IPS-15b (cell line): Measurements from ENCODE around the gene IFT52.

ENCODE experiments used
- H3K27me3 ChIP-seq: one replicate; pipeline ENCODE4 v1.6.1; 2013; ENCODE audit warnings: low read length; ENCODE audit not compliant: control insufficient read depth, insufficient read depth
- H3K36me3 ChIP-seq: one replicate; pipeline ENCODE4 v1.6.1; 2013; ENCODE audit warnings: low read length; ENCODE audit not compliant: control insufficient read depth, insufficient read depth
- H3K4me1 ChIP-seq: one replicate; pipeline ENCODE4 v1.6.1; 2013; ENCODE audit warnings: mild to moderate bottlenecking, low read length; ENCODE audit not compliant: control insufficient read depth, insufficient read depth
- H3K4me3 ChIP-seq: one replicate; pipeline ENCODE4 v1.5.1; 2013; ENCODE audit warnings: low read depth, low read length
- H3K9ac ChIP-seq: one replicate; pipeline ENCODE4 v1.6.1; 2013; ENCODE audit warnings: low read depth, mild to moderate bottlenecking, low read length
- H3K9me3 ChIP-seq: one replicate; pipeline ENCODE4 v1.6.1; 2013; ENCODE audit warnings: mild to moderate bottlenecking, low read length; ENCODE audit not compliant: control insufficient read depth, insufficient read depth

The IFT52 gene

DNA sequence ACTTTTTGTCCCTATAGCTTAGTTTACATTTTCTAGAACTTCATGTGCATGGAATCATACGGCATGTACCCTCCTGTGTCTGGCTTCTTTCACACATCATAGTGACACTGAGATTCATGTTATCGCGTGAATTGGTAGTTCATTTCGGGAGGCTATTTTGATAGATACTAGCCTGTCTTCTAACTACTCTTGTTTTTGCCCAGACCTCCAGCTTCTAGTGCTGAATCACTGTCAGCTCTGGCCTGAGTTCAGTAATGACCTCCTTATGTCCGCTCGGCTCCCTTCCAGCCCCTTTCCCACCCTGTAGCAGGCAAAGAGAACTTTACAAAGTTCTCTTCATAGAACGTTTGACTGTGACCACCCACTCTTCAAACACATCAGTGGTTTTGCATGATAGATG is 90.2 kb downstream of the IFT52 start:
- no peak overlapping the region for H3K4me3 ChIP-seq
- no peaks in the 10 kb centered on the region for H3K27me3 ChIP-seq
- no peak overlapping the region for H3K9ac ChIP-seq
- peaks cover 28% of the 10 kb centered on the region for H3K36me3 ChIP-seq
- no peaks in the 10 kb centered on the region for H3K4me1 ChIP-seq
- no peaks in the 10 kb centered on the region for H3K9me3 ChIP-seq

- Histone ChIP-seq H3K9ac (no peak overlapping the region), H3K36me3 (peaks cover 30% of the 10 kb centered on the region), H3K9me3 (no peaks in the 10 kb centered on the region), H3K4me1 (no peaks in the 10 kb centered on the region), H3K4me3 (no peak overlapping the region), H3K27me3 (no peaks in the 10 kb centered on the region)
Measured at GRCh38 chr20:43681468-43681942, 90.8 kb downstream of the IFT52 start.

DNA sequence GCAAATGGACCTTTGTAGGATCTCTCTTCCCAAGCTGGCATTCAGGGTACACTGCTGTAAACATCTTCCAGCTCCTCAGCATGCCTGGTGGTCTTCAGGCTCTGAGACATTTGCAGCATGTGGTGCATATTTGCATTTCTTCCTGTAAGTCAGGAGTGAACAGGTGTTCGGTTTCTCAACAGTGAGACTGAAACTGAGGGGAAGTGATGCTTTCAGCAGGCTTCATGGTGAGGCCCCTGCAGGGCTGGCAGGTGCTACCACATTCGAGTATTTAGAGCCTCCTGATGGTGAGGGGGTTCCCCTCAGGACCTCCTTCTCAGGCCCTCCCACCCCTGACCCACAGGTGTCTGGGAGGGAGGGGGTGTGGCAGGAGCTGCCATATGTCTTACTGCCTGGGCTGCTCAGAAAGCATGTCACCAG is 91.3 kb downstream of the IFT52 start:
- no peaks in the 10 kb centered on the region for H3K27me3 ChIP-seq
- H3K9me3 ChIP-seq, result no peaks in the 10 kb centered on the region
- no peak overlapping the region for H3K9ac ChIP-seq
- peaks cover 35% of the 10 kb centered on the region for H3K36me3 ChIP-seq
- H3K4me1 ChIP-seq, result no peaks in the 10 kb centered on the region
- no peak overlapping the region for H3K4me3 ChIP-seq

- Histone ChIP-seq H3K4me1 (no peaks in the 10 kb centered on the region), H3K36me3 (peaks cover 33% of the 10 kb centered on the region), H3K27me3 (no peaks in the 10 kb centered on the region), H3K9ac (no peak overlapping the region), H3K9me3 (no peaks in the 10 kb centered on the region), H3K4me3 (no peak overlapping the region)
Measured at GRCh38 chr20:43682446-43682845, 91.7 kb downstream of the IFT52 start.

GRCh38 chr20:43686820-43687219 is 96.1 kb downstream of the IFT52 start:
- peaks cover 37% of the 10 kb centered on the region for H3K36me3 ChIP-seq
- H3K27me3 ChIP-seq, result no peaks in the 10 kb centered on the region
- no peaks in the 10 kb centered on the region for H3K9me3 ChIP-seq
- H3K9ac ChIP-seq, result no peak overlapping the region
- no peak overlapping the region for H3K4me3 ChIP-seq
- no peaks in the 10 kb centered on the region for H3K4me1 ChIP-seq

- Histone ChIP-seq H3K9ac (no peak overlapping the region), H3K4me1 (no peaks in the 10 kb centered on the region), H3K9me3 (no peaks in the 10 kb centered on the region), H3K4me3 (no peak overlapping the region), H3K27me3 (no peaks in the 10 kb centered on the region), H3K36me3 (peaks cover 23% of the 10 kb centered on the region)
Measured at GRCh38 chr20:43689165-43689564, 98.4 kb downstream of the IFT52 start.

GRCh38 chr20:43690943-43691598 is 100.3 kb downstream of the IFT52 start:
- Histone ChIP-seq H3K4me3 (no peak overlapping the region), H3K36me3 (peaks cover 25% of the 10 kb centered on the region)

DNA sequence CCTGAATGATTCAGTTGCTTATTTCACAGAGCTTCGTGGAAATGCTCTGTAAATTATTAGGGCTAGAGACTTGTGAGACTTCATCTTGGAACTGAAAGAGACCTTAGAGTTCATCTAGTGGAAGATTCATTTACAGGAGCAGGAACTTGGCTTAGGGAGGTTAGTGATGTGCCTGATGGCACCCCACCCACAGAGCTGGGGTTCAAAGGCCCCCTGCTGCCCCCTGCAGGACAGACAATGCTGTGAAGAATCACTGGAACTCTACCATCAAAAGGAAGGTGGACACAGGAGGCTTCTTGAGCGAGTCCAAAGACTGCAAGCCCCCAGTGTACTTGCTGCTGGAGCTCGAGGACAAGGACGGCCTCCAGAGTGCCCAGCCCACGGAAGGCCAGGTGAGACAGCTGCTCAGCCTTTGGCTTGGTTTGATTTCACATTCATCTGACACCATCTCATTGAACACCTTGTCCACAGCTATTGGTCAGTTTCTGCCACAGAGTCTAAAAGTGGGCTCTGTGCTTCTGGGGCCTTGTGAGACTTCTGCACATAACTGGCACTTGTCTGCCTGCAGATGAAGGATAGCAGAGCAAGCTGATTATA is 101.3 kb downstream of the IFT52 start:
- no peaks in the 10 kb centered on the region for H3K27me3 ChIP-seq
- no peaks in the 10 kb centered on the region for H3K4me1 ChIP-seq
- no peaks in the 10 kb centered on the region for H3K9me3 ChIP-seq
- peaks cover 15% of the 10 kb centered on the region for H3K36me3 ChIP-seq
- H3K9ac ChIP-seq, result no peak overlapping the region
- no peak overlapping the region for H3K4me3 ChIP-seq

More at GRCh38 chr20:43690943-43691598, 100.3 kb downstream of the IFT52 start:
- no peaks in the 10 kb centered on the region for H3K4me1 ChIP-seq
- H3K9ac ChIP-seq, result no peak overlapping the region
- no peaks in the 10 kb centered on the region for H3K9me3 ChIP-seq
- no peaks in the 10 kb centered on the region for H3K27me3 ChIP-seq

DNA sequence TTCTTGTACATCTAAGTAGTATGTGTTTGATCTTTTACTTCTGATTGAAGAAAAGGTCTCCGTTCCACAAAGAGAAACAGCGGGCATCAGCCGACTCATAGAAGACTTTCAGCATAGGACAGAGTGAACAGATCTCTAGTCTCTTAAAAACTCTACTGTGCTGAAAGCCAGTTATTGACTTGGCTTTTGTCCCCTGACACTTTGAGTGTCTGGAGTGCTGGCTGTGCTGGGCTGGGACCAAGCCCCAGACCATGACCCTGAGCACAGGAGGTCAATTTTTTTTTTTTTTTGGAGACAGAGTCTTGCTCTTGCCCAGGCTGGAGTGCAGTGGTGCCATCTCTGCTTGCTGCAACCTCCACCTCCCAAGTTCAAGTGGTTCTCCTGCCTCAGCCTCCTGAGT is 104.0 kb downstream of the IFT52 start:
- no peaks in the 10 kb centered on the region for H3K4me1 ChIP-seq
- H3K9me3 ChIP-seq, result no peaks in the 10 kb centered on the region
- H3K27me3 ChIP-seq, result no peaks in the 10 kb centered on the region
- peaks cover 15% of the 10 kb centered on the region for H3K36me3 ChIP-seq
- no peak overlapping the region for H3K9ac ChIP-seq
- no peak overlapping the region for H3K4me3 ChIP-seq

DNA sequence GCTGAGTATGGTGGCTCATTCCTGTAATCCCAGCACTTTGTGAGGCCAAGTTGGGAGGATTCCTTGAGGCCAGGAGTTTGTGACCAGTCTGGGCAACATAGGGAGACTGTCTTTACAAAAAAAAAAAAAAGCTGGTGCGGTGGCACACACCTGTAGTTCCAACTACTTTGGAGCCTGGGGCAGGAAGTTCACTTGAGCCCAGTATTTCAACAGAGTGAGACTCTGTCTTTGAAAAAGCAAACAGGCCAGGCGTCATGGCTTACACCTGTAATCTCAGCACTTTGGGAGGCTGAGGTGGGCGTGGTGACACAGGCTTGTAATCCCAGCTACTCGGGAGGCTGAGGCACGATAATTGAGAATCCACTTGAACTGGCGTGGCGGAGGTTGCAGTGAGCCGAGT is 104.8 kb downstream of the IFT52 start:
- Histone ChIP-seq H3K4me3 (no peak overlapping the region), H3K4me1 (no peaks in the 10 kb centered on the region), H3K9me3 (no peaks in the 10 kb centered on the region), H3K36me3 (peaks cover 22% of the 10 kb centered on the region), H3K27me3 (no peaks in the 10 kb centered on the region), H3K9ac (no peak overlapping the region)
